GM21423 (cell line): ENCODE results near the gene RPS8.
"Not testable (repeated sequence)": the region's sequence is repeated elsewhere in the genome, so short reads cannot be mapped to it uniquely, and the experiment has no call there.

Experiments used
- ATAC-seq: cut with Tn5 transposase; IDR thresholded peaks from one replicate; pipeline ENCODE4 v1.9.1; 2021; ENCODE audit warnings: mild to moderate bottlenecking, moderate library complexity; ENCODE audit not compliant: unreplicated experiment

The RPS8 gene

DNA sequence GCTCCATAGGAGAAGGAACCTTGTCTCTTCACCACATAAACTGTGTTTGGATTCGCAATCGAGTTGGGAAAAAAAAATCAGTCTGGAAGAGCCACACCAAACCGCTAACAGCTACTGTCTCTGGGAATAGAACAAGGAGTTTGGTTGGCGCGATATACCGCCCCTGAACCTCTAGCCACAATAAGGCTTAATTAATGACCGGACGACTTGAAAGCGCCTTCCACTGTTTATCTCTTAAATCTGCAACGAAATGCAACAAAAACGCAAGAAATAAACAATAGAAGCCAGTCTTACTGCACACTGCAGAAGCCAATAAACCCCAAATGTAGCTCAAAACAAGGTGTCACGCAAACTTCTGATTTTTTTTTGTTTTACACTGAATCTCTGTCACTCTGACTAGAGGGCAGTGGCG lies 43.9 kb downstream of the RPS8 start:
- peak; percentile 6 for ATAC-seq

DNA sequence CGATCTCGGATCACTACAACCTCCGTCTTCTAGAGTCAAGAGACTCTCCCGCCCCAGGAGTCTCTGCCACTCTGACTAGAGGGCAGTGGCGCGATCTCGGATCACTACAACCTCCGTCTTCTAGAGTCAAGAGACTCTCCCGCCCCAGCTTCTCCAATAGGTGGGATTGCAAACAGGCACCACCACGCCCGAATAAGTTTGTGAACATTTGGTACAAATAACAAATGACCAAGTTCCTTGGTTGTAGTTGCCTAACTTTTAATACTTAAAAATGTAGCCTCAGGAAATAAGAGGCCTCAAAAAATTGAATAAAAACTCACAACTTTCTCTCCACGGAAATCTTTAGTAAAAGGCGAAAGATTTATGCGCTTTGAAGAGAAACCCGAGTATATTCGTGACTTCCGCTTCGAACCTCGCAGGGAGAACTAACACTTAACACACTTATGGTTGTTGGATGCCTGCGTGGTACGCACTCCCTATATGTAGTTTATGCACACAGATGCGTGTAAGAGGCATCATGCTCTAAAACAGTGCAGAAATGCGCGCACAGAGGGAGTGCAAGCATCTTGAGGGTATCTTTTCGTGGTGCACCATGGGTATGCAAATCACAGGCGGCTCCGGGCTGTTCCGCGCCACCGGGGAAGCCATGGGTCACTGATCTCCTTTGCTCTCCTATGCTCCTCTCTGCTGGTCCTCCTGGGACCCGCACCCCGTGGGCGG lies 44.4 kb downstream of the RPS8 start:
- ATAC-seq = peak; percentile 75

DNA sequence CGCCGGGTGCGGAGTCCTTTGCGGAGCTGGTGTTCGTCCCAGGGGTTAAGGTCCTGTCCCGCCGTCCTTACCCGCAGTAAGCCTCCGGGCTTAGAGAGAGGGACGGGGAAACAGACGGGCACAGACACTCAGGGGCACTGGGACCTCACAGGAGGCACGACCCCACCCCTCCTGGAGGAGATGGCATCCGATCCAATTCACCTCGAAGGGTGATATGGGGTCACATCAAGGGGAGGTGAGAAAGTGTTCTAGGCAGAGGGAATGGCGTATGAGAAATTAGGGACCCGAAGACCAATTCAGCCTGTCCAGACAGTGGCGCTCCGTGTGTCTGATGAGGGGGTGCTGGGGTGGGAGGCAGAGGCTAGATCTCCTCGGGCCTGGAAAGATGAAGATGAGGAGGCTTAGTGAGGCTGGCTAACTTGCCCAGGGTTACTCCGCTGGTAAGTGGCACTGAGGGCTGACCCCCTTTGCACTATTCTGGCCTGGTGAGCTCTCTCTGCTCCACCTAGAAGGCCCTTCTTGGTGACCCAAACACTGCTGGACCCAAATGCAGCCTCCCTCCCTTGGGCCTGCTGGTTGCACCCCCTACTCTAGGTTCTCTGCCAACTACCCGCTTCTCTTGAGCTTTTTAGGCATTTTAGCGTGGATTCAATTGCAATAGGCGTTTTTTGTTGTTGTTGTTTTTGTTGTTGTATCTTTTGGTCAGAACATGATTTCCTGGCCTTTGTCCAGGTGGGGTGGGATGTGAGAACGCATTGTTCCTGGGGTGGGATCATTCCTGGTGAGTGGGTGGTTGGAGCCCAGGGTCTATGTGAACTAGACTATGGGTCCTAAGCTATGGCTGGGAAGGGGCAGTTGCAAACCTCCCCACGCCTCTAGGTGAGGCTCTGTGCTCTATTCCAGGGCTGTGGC lies 45.2 kb downstream of the RPS8 start:
- ATAC-seq = no peak

DNA sequence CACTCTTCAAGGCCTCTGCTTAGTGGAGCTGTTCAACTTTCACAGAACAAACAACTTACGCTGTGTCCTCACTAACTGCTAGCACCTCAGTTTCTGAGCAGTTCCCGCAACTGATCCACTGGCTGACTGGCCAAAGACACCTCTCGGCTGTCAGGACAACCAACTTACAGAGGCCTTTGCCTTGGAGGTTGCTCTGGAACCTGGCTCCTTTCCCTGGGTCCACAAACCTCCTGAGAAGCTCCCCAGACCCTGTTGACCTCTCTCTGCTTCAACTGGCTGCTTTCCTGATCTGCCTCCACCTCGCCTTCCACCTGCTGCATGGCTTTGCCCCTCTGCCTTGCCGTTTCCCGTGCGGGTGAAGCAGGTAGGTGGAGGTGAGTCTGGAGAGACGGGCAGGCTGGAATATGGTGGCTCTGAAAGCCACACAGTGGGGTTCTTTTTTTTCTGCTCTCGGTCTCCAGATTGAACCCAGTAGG lies 45.9 kb downstream of the RPS8 start:
- ATAC-seq = no peak

DNA sequence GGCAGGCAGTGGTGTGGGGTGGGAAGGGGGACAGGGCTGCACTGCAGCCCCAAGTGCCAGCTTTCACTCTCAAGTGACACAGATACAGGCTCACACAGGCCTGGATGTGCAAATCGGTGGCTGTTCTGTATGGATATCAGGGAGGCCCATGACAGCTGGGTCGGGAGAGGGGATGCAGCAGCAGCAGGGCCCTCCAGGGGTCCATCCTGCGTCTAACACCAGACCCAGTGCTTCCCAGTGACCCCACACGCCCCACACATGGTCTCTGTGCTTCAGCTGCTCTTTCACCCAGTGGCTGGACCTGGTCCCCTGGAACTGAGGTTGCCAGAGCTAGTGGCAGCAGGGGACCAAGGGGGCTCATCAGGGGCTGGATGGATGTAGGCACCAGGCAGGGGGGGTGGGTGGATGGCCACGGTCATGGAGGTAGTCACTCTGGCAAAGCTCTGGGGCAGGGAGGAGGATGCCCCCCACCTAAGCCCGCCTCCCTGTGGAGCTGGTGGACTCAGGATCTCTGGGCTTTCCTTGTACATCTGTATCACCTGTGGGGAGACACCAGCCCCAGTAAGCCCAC lies 46.9 kb downstream of the RPS8 start:
- ATAC-seq = no peak

DNA sequence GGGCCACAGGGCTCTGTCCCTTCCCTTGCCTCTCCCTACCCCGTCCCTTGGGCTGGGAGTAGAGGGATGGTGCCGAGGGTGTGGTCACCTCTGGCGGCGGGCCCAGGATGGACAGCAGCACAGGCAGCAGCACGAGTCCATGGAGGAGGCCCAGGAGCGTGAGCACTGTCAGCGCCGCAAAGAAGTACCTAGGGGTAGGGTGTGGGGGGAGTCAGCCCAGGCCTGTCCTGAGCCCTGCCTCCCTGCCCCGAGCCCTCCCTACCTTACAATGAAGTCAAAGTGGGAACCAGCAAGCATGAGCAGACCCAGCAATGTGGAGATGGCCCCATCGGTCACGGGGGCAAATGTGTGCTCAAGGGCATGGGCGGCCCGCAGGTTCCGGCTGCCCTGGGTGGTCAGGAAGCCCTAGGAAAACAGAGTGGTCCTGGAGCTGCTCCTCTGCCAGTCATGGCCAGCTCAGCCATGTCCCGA lies 47.7 kb downstream of the RPS8 start:
- ATAC-seq = no peak

DNA sequence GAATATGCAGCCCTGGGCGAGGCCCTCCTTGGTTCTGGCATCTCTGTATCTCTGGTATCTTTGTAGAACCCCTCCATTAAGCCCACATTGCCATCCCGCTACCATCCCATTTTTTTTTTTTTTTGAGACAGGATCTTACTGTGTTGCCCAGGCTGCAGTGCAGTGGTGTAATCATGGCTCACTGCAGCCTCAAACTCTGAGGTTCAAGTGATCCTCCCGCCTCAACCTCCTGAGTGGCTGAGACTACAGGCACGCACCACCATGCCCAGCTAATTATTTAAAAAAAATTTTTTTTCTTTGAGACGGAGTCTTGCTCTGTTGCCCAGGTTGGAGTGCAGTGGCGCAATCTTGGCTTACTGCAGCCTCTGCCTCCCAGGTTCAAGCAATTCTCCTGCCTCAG lies 49.1 kb downstream of the RPS8 start:
- not testable (repeated sequence) for ATAC-seq

DNA sequence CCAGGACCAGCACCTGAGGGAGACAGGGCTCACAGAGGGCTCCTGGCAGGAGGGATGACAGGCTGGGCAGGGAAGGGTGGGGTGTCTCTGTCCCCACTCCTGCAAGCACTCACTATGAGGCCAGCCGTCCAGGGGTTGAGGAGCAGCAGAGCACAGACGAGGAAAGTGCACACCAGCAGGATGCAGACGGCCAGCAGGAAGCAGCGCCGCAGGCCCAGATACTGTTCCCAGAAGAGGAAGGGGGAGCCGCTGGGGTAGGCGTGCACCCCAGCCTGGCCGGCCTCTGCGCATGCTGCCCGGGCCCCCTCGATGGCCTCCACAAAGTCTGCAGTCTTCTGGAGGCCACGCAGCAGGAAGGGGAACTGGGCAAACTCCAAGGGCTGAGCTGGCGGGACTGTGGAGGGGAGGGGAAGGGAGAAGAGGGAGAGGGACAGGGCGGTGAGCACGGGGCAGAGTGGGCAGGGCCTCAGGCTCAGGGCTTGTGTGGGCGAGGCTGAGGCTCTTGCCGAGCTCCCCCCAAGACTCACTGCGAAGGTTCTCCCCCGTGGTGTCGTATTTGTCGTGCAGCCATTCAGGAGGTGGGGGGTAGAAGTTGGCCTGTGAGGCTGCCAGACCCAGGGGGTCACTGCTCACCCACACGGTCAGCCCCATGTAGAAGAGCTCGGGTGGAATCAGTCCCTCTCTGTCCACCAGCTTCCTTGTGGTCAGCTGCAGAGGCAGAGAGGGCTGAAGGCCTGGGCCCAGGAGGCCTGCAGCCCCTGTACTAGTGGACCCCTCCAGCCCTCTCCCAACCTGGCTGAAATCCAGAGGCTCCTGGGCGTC lies 51.2 kb downstream of the RPS8 start:
- no peak for ATAC-seq

DNA sequence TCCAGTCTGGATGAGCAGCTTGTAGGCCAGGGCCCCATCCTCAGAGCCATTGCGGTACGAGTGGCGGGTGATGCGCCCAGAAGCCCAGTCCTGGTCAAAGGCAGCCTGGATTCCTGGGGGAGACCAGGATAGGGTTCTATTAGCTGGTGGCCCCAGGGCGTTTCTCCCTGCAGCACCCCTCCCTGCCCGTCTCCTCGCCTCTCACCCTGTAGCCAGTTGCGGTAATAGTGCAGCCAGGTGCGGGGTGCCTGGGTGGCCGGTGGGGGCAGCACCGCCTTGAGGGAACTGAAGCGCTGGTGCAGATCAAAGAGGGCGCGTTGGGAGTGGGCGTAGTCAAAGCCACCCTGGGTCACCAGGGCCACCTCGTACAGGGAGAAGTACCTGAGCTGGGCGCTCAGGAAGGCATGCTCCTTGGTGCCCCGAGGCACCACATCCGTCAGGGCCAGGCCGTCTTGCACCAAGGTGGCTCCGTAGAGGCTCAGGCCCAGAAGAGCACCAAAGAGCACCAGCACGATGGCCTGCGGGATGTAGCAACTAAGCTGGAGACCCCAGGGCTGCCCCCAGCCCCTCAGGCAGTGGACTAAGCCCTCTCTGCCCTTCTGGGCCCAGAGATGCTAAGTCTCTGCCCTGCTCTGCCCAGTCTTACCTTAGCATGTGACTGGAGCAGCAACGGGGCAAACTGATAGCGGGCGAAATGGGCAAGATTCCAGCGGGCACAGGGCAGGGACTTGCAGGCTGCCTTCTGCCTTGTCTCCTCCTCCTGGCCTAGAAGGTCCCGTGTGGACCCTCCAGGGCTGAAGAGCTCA lies 52.1 kb downstream of the RPS8 start:
- no peak for ATAC-seq

DNA sequence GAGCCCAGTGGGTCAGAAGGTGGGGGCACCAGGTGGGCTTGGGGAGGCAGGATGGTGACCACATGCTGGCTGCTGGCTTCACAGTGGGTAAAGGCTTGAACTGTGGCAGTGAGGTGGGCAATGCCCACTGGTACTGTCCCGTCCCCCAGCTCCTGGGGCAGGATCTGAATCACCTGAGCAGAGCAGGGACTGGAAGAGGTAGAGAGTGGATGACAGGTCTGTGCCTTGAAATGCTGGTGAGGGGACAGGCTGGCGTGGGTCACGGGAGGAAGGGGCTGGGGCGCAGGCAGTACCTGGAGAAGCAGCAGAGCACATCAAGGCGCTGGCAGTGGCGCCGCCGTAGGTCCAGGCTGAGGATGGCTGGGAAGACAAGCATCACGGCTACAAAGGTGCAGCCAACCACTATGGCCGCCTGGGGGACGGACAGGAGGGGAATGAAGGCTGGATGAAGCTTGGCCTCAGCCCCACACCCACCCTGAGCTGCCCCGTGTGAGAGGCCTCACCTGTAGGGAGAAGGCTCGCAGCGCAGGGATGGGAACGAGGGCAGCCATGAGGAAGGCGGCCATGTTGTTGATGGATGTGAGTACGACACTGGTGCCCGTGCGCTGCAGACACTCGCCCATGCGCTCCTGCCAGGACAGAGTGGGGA lies 52.8 kb downstream of the RPS8 start:
- ATAC-seq = no peak
